Stimulated activated CD4-positive, alpha-beta T cell treated with anti-CD3 and anti-CD28 coated beads, Interleukin-12 subunit alpha, Interleukin-12 subunit beta, amount 100 ng/mL, for 48 hours (primary cell): ENCODE measurements around the gene METTL22.
"Not testable (repeated sequence)": the region's sequence is repeated elsewhere in the genome, so short reads cannot be mapped to it uniquely, and the experiment has no call there.

Source experiments
- DNase-seq, 3 donors: peaks; one replicate each; pipeline ENCODE4 v3.0.0-alpha.2; 2020; ENCODE audit warnings: low read depth in 2 of 3, low spot score in 1 of 3

Gene METTL22

GRCh38 chr16:8631373-8631772, 9.9 kb downstream of the METTL22 start:
- DNase-seq: no peak

DNA sequence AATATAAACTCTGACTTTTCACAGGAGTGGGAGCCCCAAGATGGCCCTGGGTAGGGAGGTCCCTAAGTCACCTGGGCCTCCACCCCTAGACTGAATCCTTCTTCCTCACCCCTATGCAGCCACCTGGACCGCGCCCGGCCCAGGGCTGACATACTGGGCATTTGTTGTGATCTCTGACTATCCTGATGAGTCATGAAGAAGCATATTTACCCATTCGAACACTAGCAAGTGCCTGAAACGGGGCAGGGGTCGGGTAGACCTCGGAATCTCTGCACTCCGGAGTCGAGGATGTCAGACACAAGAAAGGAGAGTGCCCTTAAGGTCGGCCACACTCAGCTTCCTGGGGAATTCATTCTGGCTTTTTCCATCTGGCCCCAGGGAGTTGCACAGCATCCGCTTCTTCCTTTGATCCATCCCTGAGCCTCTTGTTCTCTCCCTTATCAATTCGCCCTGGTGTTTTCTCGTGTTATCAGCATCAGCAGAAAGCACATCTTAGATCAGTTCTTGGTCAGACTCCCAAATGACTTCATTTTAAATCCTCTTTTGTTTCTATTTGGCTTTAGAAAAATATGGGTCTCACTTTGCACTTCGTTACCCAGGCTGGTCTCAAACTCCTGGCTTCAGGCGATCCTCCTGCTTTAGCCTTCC, 10.4 kb downstream of the METTL22 start:
- no peak for DNase-seq

GRCh38 chr16:8632675-8633182, 11.2 kb downstream of the METTL22 start:
- DNase-seq: no peak

DNA sequence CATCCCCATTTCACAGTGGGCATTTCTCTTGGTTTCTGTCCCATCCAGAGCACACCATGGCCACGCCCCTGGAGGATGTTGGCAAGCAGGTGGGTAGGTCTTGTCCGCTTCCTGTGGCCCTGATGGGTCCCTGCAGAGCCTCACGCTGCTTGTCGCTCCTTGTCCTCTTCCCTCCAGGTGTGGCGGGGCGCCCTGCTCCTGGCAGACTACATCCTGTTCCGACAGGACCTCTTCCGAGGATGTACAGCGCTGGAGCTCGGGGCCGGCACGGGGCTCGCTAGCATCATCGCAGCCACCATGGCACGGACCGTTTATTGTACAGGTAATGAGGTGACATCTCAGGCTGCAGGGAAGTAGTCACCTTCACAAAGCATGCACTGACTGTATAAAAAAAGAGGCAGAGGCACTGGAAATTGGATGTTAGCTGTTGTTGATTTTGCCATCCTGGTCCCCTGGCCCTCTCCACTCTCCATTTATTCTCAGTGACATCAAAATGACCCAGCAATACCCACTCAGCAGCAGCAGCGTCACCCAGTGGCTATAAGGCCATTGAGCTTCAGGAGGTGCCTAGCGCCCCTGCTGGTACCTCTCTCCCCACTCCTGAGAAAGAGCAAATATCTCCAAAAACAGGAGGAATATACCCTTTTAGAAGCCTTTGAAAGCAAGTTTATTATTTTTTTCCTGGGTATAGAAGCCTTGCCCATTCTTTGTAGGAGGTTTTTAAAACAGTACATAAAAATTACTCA, 13.7 kb downstream of the METTL22 start:
- DNase-seq: no peak

GRCh38 chr16:8639694-8640093, 18.2 kb downstream of the METTL22 start:
- no peak for DNase-seq

DNA sequence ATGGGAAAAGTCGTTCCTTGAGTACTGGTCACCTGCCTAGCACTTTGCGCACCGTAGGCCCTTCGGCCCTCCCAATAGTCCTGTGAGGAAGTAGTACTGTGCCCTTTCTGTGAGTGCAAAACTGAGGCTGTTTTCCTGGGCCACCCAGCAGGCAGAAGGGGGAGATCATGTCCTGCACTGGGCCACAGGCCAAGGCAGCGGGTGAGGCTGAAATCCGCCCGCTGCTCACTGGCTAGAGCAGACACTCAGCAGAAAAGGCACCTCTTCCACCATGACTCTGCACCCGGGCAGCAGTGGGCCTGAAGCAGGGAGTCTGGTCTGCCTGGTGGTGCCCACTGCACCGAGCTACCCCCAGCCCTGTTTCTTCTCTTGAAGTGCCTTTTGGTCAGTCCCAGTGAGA, 20.2 kb downstream of the METTL22 start:
- DNase-seq: no peak

- DNase-seq: no peak
Observed at GRCh38 chr16:8642146-8642545, 20.6 kb downstream of the METTL22 start.

DNA sequence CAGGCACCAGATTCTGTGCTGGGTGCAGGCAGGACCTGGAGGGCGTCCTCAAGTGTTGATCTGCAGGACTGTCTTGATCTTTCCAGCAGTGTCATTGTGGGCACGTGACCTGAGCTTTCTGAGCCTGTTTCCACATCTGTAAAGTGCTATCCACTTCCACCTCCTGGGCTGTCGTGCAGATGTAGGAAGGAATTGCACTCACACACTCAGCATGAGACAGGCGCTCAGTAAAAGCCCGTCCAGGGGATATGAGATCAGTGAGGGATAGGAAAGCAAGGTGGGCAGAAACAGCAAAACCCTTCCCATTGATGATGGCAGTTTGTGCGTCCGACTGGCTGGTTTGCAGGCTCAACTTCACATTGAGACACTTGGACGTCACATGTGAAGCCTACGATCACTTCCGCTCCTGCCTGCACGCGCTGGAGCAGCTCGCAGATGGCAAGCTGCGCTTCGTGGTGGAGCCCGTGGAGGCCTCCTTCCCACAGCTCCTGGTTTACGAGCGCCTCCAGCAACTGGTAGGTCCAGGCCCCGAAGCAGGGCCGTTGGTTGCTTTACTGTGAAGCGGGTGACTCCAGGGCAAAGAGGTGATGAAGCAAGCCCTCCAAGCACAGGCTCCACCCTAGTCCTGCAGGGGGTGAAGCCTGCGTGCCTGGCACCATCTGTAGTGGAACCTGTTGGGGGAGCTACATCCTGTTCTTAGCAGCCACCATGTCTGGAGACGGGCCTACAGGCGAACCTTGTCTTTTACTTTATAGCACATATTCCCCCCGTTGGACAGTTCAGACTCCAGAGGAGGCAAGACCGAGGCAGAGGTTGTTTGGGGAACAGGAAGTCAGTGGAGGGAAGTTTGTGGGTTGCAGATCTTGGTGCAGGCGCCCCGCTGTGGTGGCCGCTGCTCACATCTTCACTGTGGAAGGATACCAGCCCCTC, 23.0 kb downstream of the METTL22 start:
- DNase-seq: no peak

DNA sequence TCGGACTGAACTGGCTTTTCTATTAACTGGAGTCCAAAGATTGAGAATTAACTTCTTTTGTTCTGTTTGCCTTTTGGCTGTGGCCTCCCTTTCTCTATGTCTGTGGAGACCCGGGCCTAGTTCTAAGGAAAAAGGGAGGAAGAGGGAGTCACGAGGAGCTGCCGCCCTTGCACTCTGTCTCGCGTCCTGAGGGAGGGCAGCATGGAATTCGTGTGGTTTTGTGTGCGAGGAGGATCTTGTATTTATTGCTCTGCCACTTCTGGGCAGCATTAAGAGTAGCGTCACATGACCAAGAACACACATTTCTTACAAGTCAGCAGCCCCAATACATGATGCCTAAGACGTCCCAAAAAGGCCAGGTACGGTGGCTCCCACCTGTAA, 23.6 kb downstream of the METTL22 start:
- DNase-seq: no peak

GRCh38 chr16:8645831-8646230, 24.3 kb downstream of the METTL22 start:
- DNase-seq: no peak

DNA sequence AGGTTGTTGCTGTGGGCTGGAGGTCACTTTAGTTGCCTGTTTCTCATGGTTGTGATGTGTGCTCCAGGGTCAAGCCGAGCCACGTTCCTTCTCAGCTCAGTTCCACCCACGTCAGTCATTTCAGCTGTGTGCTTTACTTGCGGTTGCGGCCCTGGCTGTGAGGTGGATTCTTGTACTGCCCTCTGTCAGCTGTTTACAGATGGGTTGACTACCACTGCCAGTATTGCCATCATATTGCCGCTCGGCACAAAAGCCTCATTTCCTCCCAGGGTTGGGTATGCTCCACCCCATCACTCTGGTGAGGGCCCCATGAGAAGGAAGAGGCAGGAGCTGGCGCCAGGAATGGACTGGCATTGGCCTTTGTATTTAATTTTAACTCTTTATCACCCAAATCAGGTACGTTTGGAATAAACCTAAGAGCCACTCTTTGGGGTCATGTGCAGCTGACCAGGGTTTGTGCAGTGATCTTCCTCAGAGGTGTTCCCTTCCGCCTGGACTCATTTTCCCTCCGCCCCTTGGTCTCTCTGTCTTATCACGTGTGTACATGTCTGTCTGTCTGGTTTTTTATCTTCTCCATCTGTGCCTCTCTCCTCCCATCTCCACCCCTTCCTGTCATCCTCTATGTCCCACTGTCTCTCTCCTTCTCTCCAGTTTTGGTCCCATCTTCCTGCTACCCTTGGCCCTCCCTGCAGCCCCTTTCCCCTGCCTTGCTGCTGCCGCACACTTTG, 25.0 kb downstream of the METTL22 start:
- DNase-seq: no peak

DNA sequence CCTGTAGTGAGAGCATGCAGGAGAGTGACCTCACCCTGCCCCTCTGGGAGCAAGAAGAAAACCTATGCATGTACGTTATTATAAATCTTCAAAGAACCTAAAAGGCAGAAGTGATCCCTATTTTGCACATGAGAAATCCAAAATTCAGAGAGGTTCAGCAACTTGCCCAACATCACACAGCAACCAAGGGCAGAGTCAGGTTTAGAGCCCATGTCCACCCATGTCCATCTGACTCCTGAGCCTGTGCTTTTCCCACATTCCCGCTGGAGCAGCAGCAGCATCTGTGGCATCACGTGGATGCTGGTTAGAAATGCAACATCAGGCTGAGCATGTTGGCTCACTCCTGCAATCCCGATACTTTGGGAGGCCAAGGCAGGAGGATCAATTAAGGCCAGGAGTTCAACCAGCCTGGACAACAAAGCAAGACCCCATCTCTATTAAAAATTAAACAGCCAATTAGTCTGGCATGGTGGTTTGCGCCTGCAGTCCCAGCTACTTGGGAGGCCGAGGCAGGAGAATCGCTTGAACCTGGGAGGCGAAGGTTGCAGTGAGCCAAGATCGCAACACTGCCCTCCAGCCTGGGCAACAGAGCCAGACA, 26.3 kb downstream of the METTL22 start:
- no peak for DNase-seq

DNA sequence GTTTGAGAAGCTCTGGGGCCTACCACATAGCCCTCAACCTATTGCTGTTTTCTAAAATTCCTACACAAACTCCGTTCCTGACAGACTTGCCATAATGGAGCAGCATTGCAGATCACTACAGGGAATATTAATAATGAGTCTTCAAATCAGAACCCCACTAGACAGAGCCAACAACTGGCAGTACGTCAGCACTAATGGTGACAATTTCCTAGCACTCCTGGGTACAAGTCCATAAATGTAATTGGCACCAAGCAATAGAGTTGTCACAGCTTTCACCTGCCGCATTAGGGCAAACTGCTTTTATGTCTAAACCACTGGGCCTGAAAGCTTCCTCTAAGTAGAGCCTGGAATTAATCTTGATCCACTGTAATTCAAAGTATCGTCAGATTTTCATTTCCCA, 27.4 kb downstream of the METTL22 start:
- no peak for DNase-seq

DNA sequence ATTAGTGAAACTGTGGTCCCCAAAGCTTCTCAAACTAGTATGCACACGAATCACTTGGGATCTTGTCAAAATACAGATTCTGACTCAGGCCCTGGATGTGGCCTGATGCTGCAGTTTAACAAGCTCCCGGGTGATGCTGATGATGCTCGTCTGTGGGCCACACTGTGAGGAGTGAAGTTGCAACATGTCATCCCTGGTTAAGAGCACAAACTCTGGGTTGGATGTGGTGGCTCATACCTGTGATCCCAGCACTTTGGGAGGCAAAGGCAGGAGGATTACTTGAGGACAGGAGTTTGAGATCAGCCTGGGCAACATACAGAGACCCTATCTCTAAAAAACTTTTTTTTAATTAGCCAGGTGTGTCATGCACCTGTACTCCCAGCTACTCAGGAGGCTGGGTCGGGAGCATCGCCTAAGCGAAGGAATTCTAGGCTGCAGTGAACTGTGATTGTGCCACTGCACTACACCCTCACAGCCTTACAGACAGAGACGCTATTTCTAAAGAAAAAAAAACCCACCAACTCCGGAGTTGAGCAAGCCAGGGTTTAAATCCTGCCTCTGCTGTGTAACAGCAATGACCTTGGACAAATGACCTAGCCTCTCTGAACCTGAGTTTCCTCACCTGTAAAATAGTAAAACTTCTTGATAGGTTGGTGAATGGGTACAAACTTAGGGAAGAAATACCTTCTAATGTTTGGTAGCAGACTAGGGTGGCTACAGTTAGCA, 28.5 kb downstream of the METTL22 start:
- DNase-seq: no peak

DNA sequence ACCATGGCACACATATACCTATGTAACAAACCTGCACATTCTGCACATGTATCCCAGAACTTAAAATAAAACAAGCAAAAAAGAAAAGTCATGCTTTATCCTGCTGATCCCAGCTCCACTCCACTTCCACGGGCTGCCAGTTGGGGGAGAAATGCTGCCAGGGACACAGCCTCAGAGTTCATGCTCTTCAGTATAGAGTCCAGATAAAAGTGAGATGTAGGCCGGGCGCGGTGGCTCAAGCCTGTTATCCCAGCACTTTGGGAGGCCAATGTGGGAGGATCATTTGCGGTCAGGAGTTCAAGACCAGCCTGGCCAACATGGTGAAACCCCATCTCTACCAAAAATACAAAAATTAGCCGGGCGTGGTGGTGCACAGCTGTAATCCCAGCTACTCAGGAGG, 30.5 kb downstream of the METTL22 start:
- DNase-seq: not testable (repeated sequence)

- peak; percentile 8 to 35 (median 30) for DNase-seq
Observed at GRCh38 chr16:8655184-8655717, 33.8 kb downstream of the METTL22 start.

GRCh38 chr16:8656376-8656775, 34.9 kb downstream of the METTL22 start:
- DNase-seq: no peak

- DNase-seq: peak; percentile 17 to 52 (median 22)
Observed at GRCh38 chr16:8660841-8661301, 39.4 kb downstream of the METTL22 start.

DNA sequence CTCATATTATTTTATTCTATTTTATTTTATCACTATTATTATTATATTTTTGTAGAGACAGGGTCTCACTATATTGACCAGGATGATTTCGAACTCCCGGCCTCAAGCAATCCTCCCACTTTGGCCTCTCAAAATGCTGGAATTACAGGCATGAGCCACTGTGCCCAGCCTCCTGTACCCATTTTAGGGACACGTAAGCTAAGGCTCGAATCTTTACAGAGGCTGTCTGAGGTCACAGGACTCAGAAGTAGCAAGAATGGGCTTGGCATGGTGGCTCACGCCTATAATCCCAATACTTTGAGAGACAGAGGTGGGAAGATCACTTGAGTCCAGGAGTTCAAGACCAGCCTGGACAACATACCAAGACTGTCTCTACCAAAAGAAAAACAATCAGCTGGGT, 40.2 kb downstream of the METTL22 start:
- no peak for DNase-seq
